GM19324 (cell line): ENCODE results near the gene IL5.
"Not testable (repeated sequence)": the region's sequence is repeated elsewhere in the genome, so short reads cannot be mapped to it uniquely, and the experiment has no call there.

ENCODE experiments used
- ATAC-seq: cut with Tn5 transposase; IDR thresholded peaks from one replicate; pipeline ENCODE4 v1.9.1; 2021; ENCODE audit warnings: mild to moderate bottlenecking, moderate library complexity; ENCODE audit not compliant: unreplicated experiment, low FRiP score

IL5 gene

DNA sequence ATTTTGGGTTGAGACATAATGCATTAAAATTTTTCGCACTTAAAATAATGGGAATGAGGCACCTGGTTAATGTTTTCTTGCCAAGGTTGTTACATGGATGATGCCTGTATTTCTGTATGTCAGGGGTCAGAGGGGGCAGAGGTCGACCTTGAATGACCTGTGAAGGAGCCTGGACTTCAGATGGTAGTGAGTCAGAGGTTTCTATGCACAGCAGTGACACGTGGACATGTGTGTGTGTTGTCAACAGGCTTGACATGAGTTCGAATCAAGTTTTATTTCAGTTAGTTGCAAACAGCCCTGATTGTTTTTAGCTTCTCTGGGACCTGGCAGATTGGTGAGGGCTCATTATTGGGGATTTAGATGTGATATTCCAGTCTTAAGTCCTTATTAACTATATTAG lies 3.6 kb downstream of the IL5 start:
- ATAC-seq: no peak

GRCh38 chr5:132530946-132531345 lies 12.4 kb downstream of the IL5 start:
- no peak for ATAC-seq

DNA sequence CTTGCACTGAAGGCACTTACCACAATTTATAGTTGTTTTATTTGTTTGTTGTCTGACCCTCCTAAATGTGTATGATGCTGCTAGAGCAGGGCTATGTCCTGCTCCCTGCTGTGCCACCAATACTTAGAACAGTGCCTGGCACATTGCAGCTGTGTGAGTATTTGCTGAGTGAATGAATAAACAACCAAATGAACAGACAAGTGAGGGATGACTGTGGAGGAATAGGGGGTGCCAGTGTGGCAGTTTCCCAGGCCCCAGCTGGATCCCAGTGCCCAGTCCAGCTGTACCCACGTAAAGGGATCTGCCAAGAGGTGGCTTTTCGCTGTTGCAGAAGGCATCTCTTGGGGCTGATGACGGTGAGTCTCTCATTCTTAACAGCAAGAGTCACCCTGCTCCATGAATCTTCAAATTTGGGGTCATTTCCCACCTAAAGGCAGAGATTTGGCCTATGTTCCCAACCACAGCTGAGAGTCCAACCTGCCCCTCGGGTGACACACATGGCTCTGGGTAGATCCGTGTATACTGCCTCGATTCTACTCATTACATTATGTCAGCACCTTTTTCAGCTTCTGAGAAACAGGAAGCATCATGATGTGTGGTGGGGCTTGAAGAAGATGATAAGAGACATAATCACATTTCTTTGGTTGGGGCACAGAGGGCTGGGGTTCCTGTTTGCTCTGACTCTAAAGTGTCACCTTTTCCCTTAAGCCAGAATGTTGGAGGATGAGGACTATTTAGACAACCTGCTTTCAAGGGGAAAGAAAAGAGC lies 14.3 kb downstream of the IL5 start:
- ATAC-seq: no peak

DNA sequence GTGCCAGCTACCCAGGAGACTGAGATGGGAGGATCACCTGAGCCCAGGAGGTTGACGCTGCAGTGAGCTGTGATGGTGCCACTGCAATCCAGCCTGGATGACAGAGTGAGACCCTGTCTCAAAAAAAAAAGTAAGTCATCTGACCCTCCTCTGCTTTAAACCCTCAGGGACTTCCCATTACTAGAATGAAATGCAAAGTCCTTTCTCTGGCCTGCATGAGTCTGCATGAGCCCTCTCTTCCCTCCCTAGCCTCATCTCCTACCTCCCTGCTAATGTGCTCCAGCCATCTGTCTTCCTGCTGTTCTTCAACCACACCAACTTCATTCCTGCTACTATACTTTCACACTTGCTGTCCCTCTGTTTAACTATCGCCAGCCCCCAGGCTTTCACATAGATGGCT lies 15.3 kb downstream of the IL5 start:
- ATAC-seq: no peak

DNA sequence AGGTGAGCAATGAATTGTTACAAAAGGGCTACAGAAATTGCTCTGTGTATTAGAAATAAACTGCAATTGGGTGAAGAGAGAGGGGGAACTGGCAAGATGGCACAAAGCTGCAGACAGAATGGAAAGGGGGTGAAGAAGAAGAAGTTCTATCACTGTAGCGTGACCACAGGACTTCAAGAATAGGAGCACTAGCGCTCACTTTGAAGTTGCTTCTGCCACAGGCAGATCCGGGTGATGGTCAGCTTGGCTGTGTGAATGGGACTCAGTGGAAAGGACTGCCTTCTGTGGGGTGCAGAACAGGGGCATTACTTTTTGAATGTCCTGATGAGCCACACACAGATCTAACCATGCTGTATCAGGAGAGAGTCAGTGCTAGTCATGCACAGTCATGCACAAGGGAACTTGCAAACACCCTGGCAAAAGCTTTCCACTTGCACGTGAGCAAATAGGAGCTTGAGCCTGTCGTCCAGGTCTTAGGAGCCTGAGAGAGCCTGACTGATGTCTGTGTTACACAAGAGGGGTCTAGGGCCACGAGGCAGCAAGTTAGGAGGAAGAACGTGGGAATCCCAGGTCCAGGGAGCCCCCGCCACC lies 16.3 kb downstream of the IL5 start:
- no peak for ATAC-seq

DNA sequence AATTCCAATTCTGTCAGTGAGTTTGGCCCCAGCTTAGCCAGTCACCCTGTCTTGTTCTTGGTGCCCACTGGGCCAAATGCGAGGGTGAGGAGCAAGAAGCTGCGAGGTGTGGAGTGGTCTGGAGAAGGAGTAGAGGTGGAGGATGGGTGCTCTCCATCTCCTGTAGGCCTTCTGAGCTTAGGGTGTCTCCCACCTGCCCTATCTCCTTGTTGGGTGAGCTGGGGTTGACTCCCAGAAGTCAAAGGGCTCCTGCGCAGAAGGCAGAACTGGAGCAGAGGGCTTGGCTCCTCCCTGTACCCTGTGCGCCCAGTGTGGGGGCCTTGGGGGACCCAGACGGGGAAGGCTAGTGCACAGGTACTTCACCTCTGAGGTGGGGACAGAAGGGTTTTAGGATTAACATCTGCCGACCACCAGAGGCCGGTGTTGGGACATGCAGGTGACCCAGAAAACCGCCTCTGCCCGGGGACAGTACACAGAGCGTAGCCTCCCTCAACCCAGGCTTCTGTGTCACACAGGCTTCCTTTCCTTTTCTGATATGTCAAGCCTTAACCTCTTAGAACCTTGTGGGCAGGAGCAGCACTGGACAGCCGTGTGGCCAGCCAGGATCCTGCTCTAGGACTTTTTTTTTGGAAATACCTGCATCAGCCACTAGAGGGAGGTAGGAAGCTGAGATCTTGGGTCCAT lies 16.9 kb downstream of the IL5 start:
- peak; percentile 41 for ATAC-seq

DNA sequence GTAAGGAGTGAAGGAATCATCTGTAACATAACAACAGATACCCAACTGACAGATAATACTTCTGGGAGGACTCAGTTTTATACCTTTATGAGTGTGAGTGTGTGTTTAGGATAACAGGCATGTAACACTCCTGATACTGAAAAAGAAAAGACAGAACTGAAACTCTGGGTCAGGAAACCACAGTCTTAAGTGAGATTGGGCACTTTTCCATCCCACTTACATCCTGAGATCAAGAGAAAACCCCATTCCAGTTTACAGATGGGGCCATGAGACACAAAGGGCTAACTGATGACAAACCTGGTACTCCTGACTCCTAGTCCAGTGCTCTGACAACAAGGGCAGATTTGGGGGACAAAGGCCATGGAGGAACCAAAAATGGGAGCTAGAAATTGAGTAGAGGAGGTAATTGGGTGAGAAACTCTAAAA lies 18.0 kb downstream of the IL5 start:
- ATAC-seq: peak; percentile 67

GRCh38 chr5:132524877-132525276 lies 18.4 kb downstream of the IL5 start:
- ATAC-seq: not testable (repeated sequence)

DNA sequence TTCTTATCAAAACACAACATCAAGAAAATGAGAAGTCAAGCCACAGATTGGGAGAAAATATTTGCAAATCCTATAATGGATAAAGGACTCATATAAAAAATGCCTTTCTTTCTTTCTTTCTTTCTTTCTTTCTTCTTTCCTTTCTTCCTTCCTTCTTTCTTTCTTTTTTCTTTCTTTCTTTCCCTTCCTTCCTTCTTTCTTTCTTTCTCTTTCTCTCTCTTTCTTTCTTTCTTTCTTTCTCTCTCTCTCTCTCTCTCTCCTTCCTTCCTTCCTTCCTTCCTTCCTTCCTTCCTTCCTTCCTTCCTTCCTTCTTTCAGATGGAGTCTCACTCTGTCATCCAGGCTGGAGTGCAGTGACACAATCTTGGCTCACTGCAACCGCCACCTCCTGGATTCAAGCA lies 21.3 kb downstream of the IL5 start:
- not testable (repeated sequence) for ATAC-seq

DNA sequence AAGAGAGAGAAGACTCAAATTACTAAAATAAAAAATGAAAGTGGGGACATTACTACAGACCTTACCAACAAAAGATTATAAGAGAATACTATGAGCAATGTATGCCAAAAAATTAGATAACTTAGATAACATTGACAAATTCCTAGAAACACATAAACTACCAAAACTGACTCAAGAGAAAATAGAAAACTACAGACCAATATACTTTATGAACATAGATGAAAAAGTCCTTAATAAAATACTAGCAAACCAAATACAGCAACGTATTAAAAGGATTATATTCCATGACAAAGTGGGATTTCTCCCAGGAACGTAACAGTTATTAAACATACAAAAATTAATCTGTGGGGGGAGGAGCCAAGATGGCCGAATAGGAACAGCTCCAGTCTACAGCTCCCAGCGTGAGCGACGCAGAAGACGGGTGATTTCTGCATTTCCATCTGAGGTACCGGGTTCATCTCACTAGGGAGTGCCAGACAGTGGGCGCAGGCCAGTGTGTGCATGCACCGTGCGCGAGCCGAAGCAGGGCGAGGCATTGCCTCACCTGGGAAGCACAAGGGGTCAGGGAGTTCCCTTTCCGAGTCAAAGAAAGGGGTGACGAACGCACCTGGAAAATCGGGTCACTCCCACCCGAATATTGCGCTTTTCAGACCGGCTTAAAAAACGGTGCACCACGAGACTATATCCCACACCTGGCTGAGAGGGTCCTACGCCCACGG lies 29.5 kb downstream of the IL5 start:
- not testable (repeated sequence) for ATAC-seq

- ATAC-seq: no peak
Measured at GRCh38 chr5:132510076-132510475, 33.2 kb downstream of the IL5 start.

GRCh38 chr5:132506094-132506692 lies 37.1 kb downstream of the IL5 start:
- ATAC-seq: peak; percentile 52

DNA sequence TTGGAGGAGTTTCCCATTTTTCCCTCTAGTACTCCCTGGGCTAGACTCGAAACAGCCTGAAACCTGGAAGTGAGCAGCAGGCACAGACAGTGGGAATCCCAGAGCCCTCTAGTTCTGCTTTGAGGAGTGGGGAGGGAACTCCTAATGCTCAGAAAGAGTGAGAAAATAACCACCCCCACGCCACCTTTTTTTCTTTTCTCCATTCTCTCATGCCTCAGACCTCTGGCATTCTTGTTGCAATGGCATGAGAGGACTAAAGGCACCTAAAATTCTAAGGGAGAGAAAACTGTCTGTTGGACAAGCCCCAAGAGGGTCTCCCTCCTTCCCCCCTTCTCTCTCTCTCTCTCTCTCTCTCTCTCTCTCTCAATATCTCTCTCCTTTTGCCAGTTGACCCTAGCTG lies 37.7 kb downstream of the IL5 start:
- no peak for ATAC-seq

DNA sequence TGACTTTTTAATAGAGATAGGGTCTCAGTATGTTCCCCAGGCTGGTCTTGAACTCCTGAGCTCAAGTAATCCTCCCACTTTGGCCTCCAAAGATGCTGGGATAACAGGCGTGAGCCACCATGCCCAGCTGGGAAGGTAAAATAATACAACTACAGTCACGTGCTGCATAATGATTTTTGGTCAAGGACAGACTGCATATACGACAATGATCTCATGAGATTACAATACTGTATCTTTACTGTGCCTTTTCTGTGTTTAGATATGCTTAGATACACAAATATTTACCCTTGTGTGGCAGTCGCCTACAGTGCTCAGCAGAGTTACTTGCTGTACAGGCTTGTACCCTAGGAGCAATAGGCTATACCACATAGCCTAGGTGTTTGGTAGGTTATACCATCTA lies 38.6 kb downstream of the IL5 start:
- no peak for ATAC-seq

DNA sequence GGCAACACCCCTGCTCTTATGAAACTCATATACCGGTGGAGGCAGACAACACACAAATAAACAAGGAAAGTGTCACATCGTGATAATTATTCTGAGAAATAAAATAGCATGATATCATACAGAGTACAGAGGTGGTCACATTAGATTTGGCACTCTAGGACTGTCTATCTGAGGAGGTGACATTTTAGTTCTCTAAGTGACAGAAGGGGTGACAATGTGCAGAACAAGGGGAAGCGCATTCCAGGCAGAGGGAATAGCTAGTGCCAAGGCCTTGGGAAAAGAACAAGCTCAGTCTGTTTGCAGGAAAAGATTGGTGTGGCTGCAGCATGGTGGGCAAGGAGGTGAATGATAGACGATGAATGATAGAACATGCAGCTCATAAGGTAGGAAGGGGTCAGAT lies 40.1 kb downstream of the IL5 start:
- ATAC-seq: no peak

GRCh38 chr5:132501961-132502931 lies 41.1 kb downstream of the IL5 start:
- ATAC-seq: no peak

- ATAC-seq: no peak
Measured at GRCh38 chr5:132501629-132501956, 41.7 kb downstream of the IL5 start.

- no peak for ATAC-seq
Measured at GRCh38 chr5:132500931-132501628, 42.2 kb downstream of the IL5 start.
